K562 (cell line): ENCODE measurements around the gene SLC35E3. TPM values are rescaled to one million over a fixed set of nuclear protein-coding genes. Genes with fewer than 3 reads are reported as not detected.
A peak's percentile ranks its signal among the peaks of the same experiment; 100 is the strongest.

Source experiments
- BHLHE40 ChIP-seq: IDR thresholded peaks from 2 replicates; pipeline ENCODE4 v1.6.1; 2011; ENCODE audit warnings: low read length, improper control_type of control experiment
- POLR2H ChIP-seq: IDR thresholded peaks from 2 replicates; pipeline ENCODE4 v1.6.1; 2016; ENCODE audit warnings: missing genetic modification characterization, low read depth, mild to moderate bottlenecking, control low read depth, missing compliant biosample characterization, moderate library complexity
- PRMT5 ChIP-seq: sonication (generic); formaldehyde crosslinking; IDR thresholded peaks from 2 replicates; pipeline ENCODE4 v1.5.0; 2020; ENCODE audit warnings: missing genetic modification reagents
- RBM25 ChIP-seq: fragments of 200-400 bp; formaldehyde crosslinking; IDR thresholded peaks from 2 replicates; pipeline ENCODE4 v1.6.1; 2018; ENCODE audit warnings: low read length, low read depth, moderate library complexity; ENCODE audit not compliant: severe bottlenecking
- ZFP1 ChIP-seq: fragments of 450-650 bp; formaldehyde crosslinking; IDR thresholded peaks from 2 replicates; pipeline ENCODE4 v1.4.0; 2020; ENCODE audit warnings: mild to moderate bottlenecking, mixed read lengths
- ZNF146 ChIP-seq: IDR thresholded peaks from one replicate; pipeline ENCODE4 v1.6.1; 2018; ENCODE audit warnings: missing compliant biosample characterization; ENCODE audit not compliant: unreplicated experiment
- ZNF551 ChIP-seq: fragments of 250-450 bp; sonication (Bioruptor Pico); IDR thresholded peaks from 2 replicates; pipeline ENCODE4 v1.5.0; 2021; ENCODE audit warnings: mild to moderate bottlenecking, moderate library complexity
- polyA plus RNA-seq, 8 experiments: library from polyadenylated mRNA; depleted of rRNA in 4 of 8; stranded (reverse) in 5 of 8; unstranded in 3 of 8; fragments of >200 nt; fragmentation: Nextera tagmentation in 2 of 8; fragmentation: Illumina TruSeq in 1 of 8; extraction: Ambion mirVana in 2 of 8; extraction: Trizol in 1 of 8; gene quantifications; 2 replicates each; pipeline versions ENCODE4 v1.2.1 to v1.2.3, GENCODE V29; 2011 to 2014; ENCODE audit warnings: inconsistent platforms in 1 of 8, missing spikeins in 1 of 8
- total RNA-seq, 7 experiments: library from RNA; depleted of rRNA in 6 of 7; stranded (reverse); fragments of >200 nt in 6 of 7; fragmentation: Illumina TruSeq in 2 of 7; extraction: Trizol in 2 of 7; gene quantifications; 2 replicates each; pipeline versions ENCODE4 v1.2.1 to v1.2.3, GENCODE V29; 2011 to 2021; ENCODE audit warnings: low replicate concordance in 1 of 7
- TF ChIP-seq, protein P1 (sequence below), 2 experiments: fragments of 450-650 bp; IDR thresholded peaks; 2 replicates each; pipeline ENCODE4 v1.6.1; 2016; ENCODE audit warnings: mild to moderate bottlenecking in 2 of 2, borderline replicate concordance in 1 of 2, low read depth in 1 of 2, moderate library complexity in 1 of 2
- TF ChIP-seq, protein P2 (sequence below): fragments of 250-450 bp; sonication (Bioruptor Pico); IDR thresholded peaks from 2 replicates; pipeline ENCODE4 v1.8.0; 2021; ENCODE audit warnings: moderate library complexity, mild to moderate bottlenecking, inconsistent platforms

The SLC35E3 gene
- total and polyA plus RNA-seq, 9 of the 15 experiments (the other 6 are each of a cell fraction or from before 2014, with no cell fraction given), result 1.2 to 5.9 (median 3.8) TPM

DNA sequence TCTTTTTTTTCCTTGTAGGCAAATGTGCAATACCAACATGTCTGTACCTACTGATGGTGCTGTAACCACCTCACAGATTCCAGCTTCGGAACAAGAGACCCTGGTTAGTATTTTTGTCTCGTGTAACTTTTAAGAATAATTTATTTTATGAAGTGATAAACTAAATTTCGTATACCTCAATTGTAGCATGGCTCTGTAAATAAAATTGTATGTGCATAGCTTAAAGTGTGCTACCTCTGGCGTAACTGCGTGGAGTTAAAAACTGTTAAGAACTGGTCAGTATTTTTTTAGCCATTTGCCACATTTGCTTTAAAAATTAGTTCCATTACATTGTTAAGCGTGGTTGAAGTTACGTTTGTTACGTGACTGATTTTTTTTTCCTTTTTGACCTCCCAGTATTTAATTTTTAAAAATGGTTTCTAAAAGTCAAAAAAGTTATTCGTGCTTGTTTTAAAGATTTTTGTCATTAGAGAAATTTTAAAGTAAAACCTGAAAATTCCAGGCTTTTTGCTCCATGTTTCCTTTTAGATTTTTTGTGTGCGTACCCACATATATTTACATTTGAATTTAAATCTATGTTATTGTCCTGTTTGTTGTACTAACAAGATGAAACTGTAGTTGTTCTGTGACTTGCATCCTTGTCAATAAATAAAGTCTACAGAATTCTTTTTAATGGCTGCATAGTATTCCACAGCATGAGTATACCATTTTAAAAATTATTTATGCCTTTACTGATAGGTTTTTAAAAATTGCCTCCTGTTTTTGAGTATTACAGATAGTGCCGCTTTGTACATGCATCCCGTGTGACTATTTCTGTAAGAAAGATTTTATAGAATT, 63.4 kb downstream of the SLC35E3 start (continued):
- TF ChIP-seq, protein P1, sequence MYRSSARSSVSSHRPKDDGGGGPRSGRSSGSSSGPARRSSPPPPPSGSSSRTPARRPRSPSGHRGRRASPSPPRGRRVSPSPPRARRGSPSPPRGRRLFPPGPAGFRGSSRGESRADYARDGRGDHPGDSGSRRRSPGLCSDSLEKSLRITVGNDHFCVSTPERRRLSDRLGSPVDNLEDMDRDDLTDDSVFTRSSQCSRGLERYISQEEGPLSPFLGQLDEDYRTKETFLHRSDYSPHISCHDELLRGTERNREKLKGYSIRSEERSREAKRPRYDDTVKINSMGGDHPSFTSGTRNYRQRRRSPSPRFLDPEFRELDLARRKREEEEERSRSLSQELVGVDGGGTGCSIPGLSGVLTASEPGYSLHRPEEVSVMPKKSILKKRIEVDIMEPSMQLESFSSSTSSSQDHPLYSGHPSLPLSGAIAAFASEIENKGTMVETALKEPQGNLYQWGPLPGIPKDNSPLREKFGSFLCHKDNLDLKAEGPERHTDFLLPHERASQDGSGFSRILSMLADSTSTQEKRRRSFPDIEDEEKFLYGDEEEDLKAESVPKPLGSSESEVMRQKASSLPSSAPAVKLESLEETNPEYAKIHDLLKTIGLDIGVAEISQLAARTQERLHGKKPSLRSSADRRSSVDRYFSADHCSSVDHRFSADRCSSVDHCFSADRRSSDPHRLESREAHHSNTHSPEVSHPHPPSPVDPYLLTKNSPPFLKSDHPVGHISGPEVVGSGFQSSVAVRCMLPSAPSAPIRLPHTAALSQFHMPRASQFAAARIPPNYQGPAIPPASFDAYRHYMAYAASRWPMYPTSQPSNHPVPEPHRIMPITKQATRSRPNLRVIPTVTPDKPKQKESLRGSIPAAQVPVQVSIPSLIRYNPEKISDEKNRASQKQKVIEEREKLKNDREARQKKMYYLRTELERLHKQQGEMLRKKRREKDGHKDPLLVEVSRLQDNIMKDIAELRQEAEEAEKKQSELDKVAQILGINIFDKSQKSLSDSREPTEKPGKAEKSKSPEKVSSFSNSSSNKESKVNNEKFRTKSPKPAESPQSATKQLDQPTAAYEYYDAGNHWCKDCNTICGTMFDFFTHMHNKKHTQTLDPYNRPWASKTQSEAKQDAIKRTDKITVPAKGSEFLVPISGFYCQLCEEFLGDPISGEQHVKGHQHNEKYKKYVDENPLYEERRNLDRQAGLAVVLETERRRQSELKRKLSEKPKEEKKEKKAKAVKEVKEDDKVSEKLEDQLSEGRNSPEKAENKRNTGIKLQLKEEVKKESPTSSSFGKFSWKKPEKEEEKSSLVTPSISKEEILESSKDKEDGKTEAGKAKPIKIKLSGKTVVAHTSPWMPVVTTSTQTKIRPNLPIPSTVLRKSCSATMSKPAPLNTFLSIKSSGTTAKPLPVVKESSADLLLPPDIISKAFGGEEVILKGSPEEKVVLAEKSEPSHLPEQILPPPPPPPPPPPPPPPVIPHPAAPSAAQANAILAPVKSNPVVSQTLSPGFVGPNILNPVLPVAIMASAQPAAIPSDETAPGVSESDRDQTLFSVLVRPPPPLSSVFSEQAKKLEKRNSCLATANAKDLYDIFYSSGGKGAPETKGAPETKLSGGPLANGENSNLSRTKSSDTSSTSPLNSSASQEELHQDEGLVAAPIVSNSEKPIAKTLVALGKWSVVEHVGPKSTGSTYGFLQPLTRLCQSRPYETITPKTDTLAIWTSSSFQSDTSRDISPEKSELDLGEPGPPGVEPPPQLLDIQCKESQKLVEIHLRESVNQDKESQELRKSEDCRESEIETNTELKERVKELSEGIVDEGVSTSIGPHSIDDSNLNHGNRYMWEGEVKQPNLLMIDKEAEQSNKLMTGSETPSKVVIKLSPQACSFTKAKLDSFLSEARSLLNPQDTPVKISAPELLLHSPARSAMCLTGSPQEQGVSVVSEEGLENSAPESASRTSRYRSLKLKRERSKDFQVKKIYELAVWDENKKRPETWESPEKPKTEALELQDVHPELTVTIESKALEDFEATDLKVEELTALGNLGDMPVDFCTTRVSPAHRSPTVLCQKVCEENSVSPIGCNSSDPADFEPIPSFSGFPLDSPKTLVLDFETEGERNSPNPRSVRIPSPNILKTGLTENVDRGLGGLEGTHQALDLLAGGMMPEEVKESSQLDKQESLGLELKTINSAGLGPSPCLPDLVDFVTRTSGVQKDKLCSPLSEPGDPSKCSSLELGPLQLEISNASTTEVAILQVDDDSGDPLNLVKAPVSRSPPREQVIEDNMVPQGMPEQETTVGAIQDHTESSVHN (IDR thresholded peaks at IDR 0.05; ENCODE audit: borderline replicate concordance in 1 of 2, low read depth in 1 of 2), result 0 out of 4 replicates have a peak, but pooled peaks of 1 of the 2 experiments have one; percentile 15
- TF ChIP-seq BHLHE40 (no peak), POLR2H (peak; percentile 50; the same call in 1 of the 2 replicates), ZNF551 (no peak), ZFP1 (CRISPR knock-in tag) (no peak), RBM25 (peak; percentile 80), ZNF146 (peak; percentile 89), PRMT5 (CRISPR knock-in tag) (no peak)
- TF ChIP-seq, protein P2, sequence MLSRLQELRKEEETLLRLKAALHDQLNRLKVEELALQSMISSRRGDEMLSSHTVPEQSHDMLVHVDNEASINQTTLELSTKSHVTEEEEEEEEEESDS (CRISPR knock-in tag), result no peak
